ENCODE results near the gene CWF19L1.
A peak's percentile ranks its signal among the peaks of the same experiment; 100 is the strongest.

Gene CWF19L1

DNA sequence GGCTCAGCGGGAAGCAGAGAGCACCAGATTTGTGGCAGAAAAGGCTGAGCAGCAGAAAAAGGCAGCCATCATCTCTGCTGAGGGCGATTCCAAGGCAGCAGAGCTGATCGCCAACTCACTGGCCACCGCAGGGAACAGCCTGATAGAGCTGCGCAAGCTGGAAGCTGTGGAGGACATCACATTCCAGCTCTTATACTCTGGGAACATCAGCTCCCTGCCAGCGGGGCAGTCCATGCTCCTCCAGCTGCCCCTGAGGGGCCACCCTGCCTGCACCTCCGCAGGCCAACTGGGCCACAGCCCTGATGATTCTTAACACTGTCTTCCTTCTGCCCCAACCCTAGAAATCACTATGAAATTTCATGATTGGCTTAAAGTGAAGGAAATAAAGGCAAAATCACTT lies 18.6 kb downstream of the CWF19L1 start:
- DNase-seq = no peak

DNA sequence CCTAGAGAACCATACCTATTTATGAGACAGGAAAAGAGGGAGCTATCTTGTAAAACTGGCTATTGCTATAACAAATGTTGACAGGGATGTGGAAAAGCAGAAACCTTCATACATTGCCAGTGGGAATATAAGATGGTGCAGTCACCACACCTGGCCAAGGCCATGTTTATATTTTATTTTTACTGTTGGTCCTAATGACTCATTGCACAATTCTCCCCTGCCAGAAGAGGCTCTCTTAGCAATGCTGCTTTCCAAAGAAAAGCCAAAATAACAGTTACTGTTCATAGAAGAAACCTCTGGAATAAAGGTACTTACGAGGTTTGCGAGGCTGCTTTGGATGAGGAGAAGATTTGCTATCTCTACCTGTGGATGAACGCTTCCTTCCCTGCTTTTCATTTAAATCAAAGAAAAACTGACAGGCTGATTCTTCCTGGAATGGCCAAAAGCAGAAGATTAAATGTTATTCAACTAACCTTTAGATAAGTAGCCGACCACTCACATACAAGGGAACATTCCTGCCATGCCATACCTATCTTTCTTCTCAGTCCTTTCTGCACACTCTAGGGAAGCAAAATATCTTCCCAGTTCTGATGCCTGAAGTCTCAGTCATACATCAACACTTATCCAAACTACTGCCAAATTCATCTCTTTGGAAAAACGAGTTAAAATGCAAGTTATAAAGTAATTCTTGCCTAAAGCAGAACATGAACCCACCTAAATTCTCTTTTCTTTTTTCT lies 21.8 kb downstream of the CWF19L1 start:
- no peak for DNase-seq

DNA sequence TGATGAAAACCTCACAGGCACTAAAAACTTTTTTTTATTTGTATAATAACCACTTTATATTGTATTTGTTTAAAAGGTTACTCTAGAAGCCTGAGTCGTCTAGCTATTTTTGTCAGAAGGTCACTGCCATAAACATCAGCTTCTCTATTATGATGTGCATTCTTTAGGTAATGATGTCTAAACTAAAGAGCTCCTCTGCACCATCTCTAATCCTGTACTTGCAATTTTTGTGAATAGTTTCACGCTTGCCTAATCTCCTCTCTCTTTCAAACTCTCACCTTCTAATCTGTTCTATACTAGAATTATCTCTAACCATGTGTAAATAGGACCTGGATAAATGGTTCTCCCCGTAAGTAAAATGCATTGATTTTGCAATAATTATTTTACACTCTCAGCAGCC lies 27.6 kb downstream of the CWF19L1 start:
- DNase-seq = no peak

DNA sequence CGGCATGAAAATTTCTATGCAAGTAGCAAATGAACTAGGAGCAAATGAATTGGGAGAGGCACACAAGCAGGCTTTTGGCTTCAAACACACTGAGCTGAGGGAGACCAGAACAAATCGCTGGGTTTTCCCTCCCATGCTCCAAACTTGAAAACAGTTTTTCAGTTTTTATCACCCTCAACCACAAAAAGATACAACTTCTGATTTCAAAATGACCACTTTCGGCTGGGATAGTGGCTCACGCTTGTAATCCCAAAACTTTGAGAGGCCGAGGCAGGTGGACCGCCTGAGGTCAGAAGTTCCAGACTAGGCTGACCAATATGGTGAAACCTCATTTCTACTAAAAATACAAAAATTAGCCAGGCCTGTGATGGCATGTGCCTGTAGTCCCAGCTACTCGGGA lies 29.0 kb downstream of the CWF19L1 start:
- no peak for DNase-seq

DNA sequence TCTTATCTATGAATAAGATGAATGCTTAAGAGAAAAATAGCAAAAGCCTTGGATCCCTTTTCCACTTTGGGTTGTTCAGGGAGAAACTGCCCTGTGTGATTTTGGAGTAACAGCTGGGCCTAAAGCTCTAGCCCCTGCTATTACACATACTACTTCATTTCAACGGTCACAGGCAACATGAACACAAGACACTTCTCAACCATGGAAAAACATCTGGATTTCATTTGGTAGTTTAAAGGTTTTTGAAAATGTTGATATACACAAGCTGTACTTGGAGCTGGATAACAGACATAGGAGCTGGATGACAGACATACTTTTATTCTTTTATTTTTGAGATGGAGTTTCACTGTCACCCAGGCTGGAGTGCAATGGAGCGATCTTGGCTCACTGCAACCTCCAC lies 35.3 kb downstream of the CWF19L1 start:
- DNase-seq = no peak

DNA sequence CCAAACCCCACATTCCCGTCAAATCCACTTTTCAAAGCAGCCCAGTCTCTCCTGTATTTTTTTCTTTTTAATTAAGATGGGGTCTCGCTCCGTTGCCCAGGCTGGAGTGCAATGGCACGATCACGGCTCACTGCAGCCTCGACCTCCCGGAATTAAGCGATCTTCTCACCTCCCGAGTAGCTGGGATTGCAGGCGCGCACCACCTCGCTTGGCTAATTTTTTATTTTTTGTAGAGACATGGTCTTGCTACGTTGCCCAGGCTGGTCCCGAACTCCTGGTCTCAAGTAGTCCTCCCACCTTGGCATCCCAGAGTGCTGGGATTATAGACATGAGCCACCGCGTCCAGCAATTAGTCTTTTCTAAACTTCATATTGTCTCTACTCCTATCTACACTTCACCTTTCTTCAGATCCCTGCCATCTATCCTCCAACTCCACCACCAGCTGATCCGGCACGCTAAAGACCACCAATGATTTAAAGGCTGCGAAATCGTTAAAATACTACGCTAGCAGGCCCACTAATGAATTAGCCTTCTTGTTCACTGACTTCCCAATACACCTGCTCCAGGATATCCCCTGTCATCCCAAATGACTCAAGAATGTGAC lies 37.5 kb downstream of the CWF19L1 start:
- DNase-seq = no peak

DNA sequence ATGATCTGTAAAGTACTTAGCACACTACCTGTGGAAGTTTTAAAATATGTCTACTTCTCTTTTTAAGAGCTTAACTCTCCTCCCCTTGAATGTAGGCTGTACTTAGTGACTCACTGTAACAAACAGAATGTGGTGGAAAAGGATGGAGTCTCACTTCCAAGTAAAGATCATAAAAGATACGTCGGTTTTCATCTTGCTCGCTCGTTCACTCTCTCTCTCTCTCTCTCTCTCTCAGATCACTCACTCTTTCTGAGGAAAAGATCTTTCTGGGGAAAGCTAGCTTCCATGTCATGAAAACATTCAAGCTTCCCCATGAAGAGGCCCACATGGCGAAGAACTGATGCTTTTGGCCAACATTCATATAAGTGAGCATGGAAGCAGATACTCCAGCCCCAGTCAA lies 43.6 kb downstream of the CWF19L1 start:
- no peak for DNase-seq

DNA sequence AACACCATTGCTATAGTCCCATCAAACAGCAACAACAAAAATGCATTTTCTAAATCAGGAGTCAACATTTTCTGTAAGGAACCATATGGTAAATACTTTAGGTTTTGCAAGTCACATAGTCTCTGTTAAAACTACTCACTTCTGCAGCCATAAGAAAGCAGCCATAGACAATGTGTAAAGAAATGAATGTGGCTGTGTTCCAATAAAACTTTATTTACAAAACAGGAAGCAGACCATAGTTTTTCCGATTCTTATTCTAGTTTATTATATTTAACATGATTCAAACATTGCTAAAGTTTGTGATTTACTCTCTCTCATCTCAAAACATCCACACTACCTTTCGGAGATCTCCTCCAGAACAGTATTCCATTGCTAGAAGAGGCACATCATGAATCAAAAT lies 44.9 kb downstream of the CWF19L1 start:
- DNase-seq = no peak

DNA sequence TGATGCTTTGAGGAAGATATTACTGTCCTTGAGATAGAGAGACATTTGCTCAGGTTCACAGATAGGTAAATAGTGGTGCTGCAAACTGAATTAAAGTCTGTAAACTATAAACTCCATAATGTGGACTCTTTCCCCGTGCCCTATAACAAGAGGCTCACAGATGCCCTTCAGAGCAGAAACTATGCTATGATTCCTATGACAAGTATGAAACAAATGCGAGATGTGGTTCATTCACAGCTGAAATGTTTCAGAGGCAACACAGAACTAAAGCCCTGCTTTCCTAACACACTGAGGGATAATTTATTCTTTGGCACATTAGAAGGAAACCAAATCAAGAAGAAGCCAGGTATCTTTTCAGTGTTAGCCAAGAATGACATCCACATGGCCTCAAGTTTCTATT lies 51.4 kb downstream of the CWF19L1 start:
- no peak for DNase-seq

DNA sequence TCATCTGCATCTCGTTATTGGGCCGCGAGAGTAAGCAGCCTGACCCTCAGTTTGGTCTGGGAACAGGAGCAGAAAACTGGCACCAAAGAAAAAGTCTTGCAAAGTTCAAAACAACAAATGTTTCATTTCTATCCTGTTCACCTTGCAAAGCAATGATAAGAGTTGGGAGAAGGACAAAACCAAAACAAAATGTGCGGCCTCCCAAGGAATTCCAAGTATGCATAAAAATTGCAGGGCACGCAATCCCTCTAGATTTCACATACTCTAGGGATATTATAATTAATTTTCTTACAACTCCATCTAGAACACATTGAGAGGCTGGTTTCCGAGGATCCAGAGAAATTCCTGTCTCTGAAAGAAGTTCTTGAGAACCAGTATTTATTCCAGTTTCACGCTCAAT lies 58.1 kb downstream of the CWF19L1 start:
- DNase-seq = no peak

DNA sequence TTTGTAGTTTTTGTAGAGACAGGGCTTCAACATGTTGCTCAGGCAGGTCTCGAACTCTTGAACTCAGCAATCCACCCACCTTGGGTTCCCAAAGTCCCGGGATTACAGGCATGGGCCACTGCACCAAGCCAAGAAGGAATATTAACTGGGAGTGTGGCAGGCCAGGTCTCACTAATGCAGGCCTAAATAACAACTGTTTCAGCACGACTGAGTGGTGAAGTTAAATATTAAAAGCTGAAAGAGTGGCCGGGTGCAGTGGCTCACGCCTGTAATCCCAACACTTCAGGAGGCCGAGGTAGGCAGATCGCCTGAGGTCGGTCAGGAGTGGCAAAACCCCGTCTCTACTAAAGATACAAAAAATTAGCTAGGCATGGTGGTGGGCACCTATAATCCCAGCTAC lies 59.2 kb downstream of the CWF19L1 start:
- no peak for DNase-seq

DNA sequence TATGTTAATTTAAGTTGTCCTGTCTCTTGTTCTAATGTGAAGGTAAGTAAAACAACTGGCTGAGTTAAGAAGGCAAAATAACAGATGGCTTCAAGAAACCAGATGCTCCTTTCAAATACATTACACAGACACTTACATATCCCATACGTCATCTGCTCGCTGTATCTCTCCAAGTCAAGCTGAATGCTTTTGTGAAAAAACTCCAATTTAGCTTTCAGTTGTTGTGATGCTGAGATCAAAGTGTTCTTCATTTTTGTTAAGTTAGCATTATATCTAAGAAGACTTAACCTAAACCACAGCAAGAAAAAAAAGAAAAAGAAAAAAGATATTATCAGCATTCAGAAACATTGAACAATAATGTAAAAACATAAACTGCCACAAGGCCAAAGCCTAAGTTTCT lies 63.1 kb downstream of the CWF19L1 start:
- no peak for DNase-seq

DNA sequence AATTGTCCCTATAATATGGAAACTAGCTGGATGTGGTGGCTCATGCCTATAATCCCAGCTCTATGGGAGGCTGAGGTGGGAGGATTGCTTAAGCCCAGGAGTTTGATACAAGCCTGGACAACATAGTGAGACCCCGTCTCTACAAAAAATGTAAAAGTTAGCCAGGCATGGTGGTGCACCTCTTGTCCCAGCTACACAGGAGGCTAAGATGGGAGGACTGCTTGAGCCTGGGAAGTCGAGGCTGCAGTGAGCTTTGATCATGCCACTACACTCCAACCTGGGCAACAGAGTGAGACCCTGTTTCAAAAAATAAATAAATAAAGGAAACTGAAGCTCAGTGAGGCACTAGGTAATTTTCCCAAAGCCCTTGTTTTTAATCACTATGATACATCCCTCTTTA lies 65.9 kb downstream of the CWF19L1 start:
- no peak for DNase-seq

DNA sequence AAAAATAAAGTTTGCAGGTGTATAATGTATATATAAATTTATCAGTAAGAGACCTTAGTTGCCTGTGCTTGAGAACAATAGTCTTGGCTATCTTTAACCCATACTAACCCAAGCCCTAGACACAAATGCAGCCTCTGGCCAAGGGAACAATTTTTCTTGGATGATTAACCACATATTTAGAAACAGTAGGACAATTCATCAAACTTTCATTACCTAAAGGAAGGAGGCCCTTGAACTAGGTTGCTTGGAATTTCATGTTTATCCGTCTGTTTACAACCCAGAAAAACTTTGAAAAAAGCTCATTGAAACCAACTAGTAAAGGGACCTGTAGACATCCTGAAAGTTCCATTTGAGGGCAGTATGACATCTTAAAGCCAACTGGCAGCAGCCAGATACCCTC lies 72.7 kb downstream of the CWF19L1 start:
- no peak for DNase-seq

DNA sequence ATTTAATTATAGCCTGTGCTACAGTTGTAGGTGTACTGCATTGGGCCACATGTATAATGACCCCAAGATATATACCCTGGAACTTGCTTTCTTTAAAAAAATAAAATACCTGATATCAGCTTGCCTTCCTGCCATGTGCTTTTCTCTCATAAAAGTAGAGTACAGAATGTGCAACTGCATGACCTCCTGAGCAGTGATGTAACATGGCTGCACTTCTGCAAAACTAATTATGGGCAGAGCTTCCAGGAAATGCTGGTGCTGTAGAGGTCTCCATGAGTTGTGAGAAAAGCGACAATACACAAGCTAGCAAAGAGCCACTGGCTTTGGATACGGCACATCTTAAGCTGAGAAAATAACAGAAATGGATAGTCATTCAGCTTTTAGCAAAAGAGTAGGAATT lies 75.1 kb downstream of the CWF19L1 start:
- no peak for DNase-seq

DNA sequence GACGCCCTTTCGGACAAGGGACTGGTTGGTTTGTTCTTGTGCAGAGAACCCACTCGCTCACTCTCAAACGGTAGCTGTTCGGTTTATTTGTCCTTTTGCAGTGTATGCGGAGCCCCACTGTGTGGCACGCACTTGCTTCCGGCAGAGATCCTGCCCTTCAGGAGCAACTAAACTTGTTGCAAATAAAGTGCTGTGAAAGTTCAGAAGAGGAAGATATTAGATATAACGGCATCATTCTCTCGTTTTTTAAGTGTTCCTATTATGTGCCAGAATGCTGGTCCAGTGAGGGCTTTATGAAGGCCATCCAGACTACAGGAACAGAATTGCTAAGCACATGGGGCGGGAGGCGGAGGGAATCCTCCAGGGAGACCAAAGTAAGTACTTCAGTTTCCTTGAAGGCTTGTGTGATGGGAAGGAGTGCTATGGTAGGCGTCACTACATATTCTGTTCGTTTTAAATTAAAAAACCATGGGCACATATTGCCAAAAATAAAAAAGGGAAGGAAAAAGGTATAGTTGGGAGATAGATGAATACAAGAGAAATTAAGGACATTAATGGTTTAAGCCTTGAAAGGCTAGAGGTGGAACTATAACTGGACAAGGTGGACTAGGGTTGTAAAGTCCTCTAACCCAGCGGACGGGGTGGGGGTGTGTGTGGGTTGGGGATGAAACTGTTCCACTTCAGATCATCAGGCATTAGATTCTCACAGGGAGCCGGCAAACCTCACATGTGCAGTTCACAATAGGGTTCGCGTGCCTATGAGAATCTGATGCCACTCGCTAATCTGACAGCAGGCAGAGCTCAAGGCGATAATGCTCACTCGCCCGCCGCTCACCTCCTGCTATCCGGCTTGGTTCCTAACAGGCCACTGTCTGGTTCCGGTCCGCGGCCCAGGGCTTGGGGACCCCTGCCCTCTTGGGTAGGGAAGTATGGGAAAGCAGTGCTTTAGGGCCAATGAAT lies 80.9 kb downstream of the CWF19L1 start:
- peak; percentile 47 for DNase-seq

DNA sequence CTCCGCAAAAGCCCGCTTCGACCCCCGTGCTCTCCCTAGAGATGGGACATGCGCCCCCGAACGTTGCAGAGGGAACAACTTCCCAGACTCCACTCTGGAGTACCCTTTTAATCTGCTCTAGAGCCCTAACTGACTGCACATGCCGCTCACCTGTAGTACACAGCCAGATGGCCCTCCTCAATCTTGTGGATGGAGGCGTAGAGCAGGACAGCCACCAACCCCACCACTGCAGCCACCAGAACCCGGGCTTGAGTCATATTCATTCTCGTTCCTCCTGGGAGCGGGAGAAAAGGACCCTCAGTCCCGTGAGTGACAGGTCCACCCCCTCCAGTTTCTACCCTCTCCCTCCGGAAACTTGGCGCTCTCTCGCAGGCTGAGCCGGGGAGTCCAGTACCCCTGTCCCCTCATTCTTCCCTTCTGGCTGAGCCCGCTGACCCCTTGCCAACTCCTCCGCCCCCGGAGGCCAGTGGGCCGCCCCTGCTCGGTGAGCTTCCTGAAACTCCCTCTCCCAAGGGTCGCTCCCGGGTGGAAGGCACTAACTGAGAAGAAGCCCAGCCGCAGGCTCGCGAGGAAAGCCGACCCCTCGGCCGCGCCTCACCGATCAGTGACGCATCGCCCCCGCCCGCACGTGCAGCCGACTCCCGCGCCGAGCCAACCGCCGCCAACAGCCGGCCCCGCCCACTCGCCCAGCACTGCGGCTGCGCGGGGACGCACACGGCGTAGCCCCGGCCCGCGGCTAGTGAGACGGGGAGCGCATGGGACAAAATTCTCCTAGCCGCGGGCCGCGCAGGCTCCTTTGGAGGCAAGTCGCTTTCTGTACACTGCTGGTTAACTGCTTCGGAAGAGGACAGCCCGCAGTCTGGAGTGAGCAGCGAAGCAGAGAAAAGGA lies 81.8 kb downstream of the CWF19L1 start, which contains the start of gene ERLIN1:
Gene ERLIN1, minus strand, starts transcription at position 666 of the 889 bp plus-strand sequence. Its CDS starts 403 bp downstream, at position 263.
- DNase-seq = peak; percentile 84

DNA sequence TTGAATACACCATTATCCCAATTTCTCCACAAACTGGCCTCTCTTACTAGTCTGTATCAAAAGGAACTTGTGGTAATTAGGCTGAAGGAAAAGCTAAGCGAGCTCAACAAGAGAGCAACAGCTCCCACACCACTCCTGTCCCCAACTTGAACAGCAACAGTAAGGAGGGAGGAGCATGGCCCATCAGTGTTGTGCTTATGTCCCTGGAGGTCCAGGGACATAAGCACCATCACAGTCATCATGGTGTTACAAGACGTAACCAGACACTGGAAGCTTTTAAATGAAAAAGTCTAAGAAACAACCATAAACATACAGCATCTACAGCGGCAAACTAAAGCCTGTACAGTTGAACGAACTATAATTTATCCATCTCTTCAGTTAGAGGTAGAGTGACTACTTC lies 82.6 kb downstream of the CWF19L1 start:
- DNase-seq = peak; percentile 23

DNA sequence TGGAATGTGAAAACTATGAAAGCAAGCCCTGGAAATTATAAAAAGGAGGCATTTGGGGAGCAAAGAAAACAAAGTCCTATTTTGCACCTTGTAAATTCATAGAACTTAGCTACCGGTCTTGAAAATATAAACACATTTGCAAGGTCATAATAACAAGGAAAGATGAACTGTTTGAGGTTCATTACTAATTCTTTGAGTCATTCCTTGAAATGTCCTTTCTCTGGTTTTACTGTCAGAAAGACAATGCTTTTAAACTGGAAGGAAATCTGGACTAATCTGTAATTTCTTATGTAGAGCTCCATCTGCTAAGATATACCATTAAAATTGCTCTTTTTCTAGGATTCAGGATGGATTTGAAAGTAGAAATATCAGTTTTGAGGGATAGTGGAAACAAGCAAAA lies 83.0 kb downstream of the CWF19L1 start:
- no peak for DNase-seq

DNA sequence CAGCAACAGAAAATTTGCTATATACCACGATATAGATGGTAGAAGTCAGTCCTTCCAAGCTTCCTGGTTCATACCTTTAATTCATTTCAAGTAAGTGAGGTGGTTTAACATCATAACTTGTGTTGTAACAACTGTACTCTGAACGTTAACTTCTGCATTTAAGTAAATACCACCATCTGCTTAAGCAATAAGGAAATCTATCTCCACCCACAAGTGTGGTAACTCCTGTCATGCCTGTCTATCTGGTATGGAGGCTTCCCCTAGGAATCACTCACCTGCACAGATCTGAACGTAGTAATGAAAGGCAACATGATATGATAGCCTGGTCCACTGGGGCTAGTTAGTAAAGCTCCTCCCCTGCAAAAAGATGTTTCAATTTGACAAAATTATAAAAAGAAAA lies 84.0 kb downstream of the CWF19L1 start:
- no peak for DNase-seq

DNA sequence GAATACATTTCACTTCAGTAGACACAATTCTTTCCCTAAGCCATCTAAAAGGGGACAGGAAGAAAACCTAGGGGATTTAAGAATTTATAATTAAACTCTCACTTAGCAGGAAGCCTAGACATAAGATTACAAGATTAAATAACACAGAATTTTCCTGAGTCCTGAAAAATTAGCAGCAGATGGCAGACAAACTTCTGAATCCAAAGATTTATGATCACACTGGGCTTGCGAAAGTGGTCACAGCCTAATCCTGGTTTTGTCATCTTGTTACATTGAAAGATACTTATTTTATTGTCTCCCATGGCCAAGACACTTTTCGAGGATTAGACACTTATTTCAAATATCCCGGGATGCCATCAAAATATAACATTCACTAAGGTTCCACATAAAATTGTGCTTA lies 84.5 kb downstream of the CWF19L1 start:
- no peak for DNase-seq
